GM19452 (cell line): ENCODE measurements around the gene EPN2.
"Not testable (repeated sequence)": the region's sequence is repeated elsewhere in the genome, so short reads cannot be mapped to it uniquely, and the experiment has no call there.

Experiments used
- ATAC-seq: cut with Tn5 transposase; IDR thresholded peaks from one replicate; pipeline ENCODE4 v1.9.1; 2021; ENCODE audit not compliant: unreplicated experiment

Gene EPN2

GRCh38 chr17:19342611-19343255, 105.6 kb downstream of the EPN2 start:
- ATAC-seq, result no peak

- ATAC-seq, result no peak
Measured at GRCh38 chr17:19343256-19343630, 106.1 kb downstream of the EPN2 start.

- ATAC-seq, result no peak
Measured at GRCh38 chr17:19343671-19344151, 106.5 kb downstream of the EPN2 start.

- ATAC-seq, result no peak
Measured at GRCh38 chr17:19344311-19345066, 107.3 kb downstream of the EPN2 start.

GRCh38 chr17:19345067-19345460, 107.9 kb downstream of the EPN2 start:
- ATAC-seq, result no peak

GRCh38 chr17:19345486-19346350, 108.6 kb downstream of the EPN2 start:
- ATAC-seq, result no peak

GRCh38 chr17:19346351-19347255, 109.4 kb downstream of the EPN2 start:
- ATAC-seq, result no peak

- no peak for ATAC-seq
Measured at GRCh38 chr17:19347323-19348080, 110.3 kb downstream of the EPN2 start.

- no peak for ATAC-seq
Measured at GRCh38 chr17:19348081-19348650, 111.0 kb downstream of the EPN2 start.

GRCh38 chr17:19348806-19349205, 111.6 kb downstream of the EPN2 start:
- ATAC-seq, result no peak

- ATAC-seq, result not testable (repeated sequence)
Measured at GRCh38 chr17:19353401-19353800, 116.2 kb downstream of the EPN2 start.

GRCh38 chr17:19354748-19355147, 117.6 kb downstream of the EPN2 start:
- no peak for ATAC-seq

- ATAC-seq, result no peak
Measured at GRCh38 chr17:19357351-19357750, 120.2 kb downstream of the EPN2 start.

GRCh38 chr17:19357761-19358160, 120.6 kb downstream of the EPN2 start:
- no peak for ATAC-seq

- ATAC-seq, result no peak
Measured at GRCh38 chr17:19359151-19359550, 122.0 kb downstream of the EPN2 start.

GRCh38 chr17:19359856-19360255, 122.7 kb downstream of the EPN2 start:
- ATAC-seq, result no peak

- no peak for ATAC-seq
Measured at GRCh38 chr17:19360772-19361171, 123.6 kb downstream of the EPN2 start.

GRCh38 chr17:19361326-19361725, 124.2 kb downstream of the EPN2 start:
- no peak for ATAC-seq

GRCh38 chr17:19361944-19362276, 124.7 kb downstream of the EPN2 start:
- no peak for ATAC-seq
